Type B pancreatic cell (in vitro differentiated cells): ENCODE results near the gene KIF26B. TPM values are rescaled to one million over a fixed set of nuclear protein-coding genes. Genes with fewer than 3 reads are reported as not detected.

Experiments used
- DNase-seq: peaks from one replicate; pipeline ENCODE4 v3.0.0; 2021; ENCODE audit warnings: mixed read lengths; ENCODE audit not compliant: unreplicated experiment; ENCODE audit errors: extremely low spot score
- H3K27ac Mint-ChIP-seq: 2 replicates; pipeline ENCODE4 v1.8.0; 2021; ENCODE audit warnings: mild to moderate bottlenecking, mixed read lengths
- H3K27me3 Mint-ChIP-seq: 2 replicates; pipeline ENCODE4 v1.8.0; 2021; ENCODE audit warnings: mixed read lengths
- H3K36me3 Mint-ChIP-seq: 2 replicates; pipeline ENCODE4 v1.8.0; 2021; ENCODE audit warnings: mixed read lengths
- H3K4me1 Mint-ChIP-seq: one replicate; pipeline ENCODE4 v1.8.0; 2021; ENCODE audit warnings: mixed read lengths; ENCODE audit not compliant: unreplicated experiment
- H3K4me3 Mint-ChIP-seq: 2 replicates; pipeline ENCODE4 v1.8.0; 2021; ENCODE audit warnings: mild to moderate bottlenecking, mixed read lengths
- H3K9me3 Mint-ChIP-seq: 2 replicates; pipeline ENCODE4 v1.8.0; 2021; ENCODE audit warnings: mixed read lengths
- total RNA-seq: library from RNA; stranded (reverse); gene quantifications from 2 replicates; pipeline ENCODE4 v1.2.1, GENCODE V29; 2021; ENCODE audit warnings: low replicate concordance
- TF ChIP-seq, protein P1 (sequence below): fragments of 200-600 bp; sonication (generic); conservative IDR thresholded peaks from 2 replicates; pipeline ENCODE4 v1.5.0; 2021; ENCODE audit warnings: antibody characterized with exemption, mild to moderate bottlenecking

The KIF26B gene
- total RNA-seq, 1 donor from 2014 or later: 22.1 TPM

- no peak overlapping the region for H3K4me3 Mint-ChIP-seq
- DNase-seq: no peak
Measured at GRCh38 chr1:245216366-245217115, 61.8 kb downstream of the KIF26B start.

DNA sequence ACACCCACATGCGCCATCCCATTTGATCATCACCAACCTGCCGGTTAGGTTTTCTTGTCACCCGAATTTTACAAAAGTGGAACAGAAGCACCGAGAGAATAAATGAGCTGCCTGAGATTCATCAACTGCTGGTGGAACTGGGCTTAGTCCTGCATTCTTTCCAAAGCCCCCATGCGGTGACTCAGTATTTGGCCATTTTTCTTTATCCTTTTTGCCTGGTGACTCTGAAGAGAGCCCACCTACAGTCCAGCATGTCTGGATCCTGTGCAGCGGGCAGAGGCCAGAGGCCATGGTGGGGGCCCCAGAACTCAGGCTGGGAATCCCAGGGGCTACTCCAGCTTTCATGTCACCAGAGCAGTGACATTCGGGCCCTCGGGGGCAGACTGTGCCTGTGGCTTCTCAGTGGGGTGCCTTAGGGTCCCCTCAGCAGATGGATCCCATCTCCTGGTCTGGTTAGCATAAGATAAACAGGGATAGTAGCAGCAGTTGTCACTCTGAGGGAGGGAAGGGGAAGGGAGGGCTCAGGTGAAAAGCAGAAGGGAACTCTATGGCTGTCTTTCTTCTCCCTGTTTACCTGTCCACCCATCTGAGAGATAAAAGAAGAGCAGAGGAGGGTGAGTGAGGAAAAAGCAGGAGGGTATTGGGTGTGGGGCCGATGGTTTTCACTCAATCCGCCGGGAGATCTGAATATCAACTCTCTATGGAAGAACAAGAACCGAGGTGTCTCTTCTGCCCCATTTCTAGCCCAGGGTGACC, 63.2 kb downstream of the KIF26B start:
- no peaks in the 10 kb centered on the region for H3K9me3 Mint-ChIP-seq
- H3K27me3 Mint-ChIP-seq: peaks cover 4% of the 10 kb centered on the region
- no peak for DNase-seq
- TF ChIP-seq, protein P1, sequence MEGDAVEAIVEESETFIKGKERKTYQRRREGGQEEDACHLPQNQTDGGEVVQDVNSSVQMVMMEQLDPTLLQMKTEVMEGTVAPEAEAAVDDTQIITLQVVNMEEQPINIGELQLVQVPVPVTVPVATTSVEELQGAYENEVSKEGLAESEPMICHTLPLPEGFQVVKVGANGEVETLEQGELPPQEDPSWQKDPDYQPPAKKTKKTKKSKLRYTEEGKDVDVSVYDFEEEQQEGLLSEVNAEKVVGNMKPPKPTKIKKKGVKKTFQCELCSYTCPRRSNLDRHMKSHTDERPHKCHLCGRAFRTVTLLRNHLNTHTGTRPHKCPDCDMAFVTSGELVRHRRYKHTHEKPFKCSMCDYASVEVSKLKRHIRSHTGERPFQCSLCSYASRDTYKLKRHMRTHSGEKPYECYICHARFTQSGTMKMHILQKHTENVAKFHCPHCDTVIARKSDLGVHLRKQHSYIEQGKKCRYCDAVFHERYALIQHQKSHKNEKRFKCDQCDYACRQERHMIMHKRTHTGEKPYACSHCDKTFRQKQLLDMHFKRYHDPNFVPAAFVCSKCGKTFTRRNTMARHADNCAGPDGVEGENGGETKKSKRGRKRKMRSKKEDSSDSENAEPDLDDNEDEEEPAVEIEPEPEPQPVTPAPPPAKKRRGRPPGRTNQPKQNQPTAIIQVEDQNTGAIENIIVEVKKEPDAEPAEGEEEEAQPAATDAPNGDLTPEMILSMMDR: no peak
- H3K4me3 Mint-ChIP-seq: no peak overlapping the region
- H3K36me3 Mint-ChIP-seq: peaks cover 6% of the 10 kb centered on the region
- H3K27ac Mint-ChIP-seq: no peak overlapping the region
- H3K4me1 Mint-ChIP-seq: peaks cover 44% of the 10 kb centered on the region

More at GRCh38 chr1:245216366-245217115, 61.8 kb downstream of the KIF26B start:
- H3K4me1 Mint-ChIP-seq: peaks cover 39% of the 10 kb centered on the region
- TF ChIP-seq, protein P1: no peak
- peak overlapping the region; percentile 50 for H3K27ac Mint-ChIP-seq
- peaks cover 4% of the 10 kb centered on the region for H3K27me3 Mint-ChIP-seq
- H3K36me3 Mint-ChIP-seq: peaks cover 6% of the 10 kb centered on the region
- no peaks in the 10 kb centered on the region for H3K9me3 Mint-ChIP-seq

DNA sequence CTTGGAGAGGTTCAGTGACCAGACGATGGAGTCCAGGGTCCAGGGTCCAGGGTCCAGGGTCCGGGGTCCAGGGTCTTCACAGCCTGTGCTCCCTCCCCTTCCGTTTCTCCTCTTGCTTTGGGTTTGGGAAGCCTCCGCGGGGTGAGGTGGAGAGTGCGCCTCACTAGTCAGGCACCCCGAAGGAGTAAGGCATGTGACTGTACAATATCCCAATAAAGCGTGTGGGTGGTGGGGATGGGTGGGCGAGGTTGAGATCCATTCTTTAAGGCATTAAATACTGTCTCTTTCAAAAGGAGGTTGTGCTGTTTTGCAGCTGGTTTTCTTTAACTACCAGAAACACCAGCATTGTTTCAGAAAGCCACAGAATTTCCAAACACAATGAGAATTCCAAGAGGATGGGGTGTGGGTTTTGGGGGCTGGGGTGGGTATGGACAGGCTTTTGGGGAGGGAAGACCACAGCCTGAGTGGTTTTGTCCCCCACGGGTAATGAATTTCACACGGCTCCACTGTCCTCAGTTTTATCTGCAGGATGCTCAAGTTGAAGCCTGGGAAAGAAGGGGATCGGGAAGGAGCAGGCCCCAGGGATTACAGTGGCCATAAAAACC, 65.7 kb downstream of the KIF26B start:
- DNase-seq: no peak
- peaks cover 4% of the 10 kb centered on the region for H3K27me3 Mint-ChIP-seq
- no peaks in the 10 kb centered on the region for H3K36me3 Mint-ChIP-seq
- H3K27ac Mint-ChIP-seq: no peak overlapping the region
- peaks cover 45% of the 10 kb centered on the region for H3K4me1 Mint-ChIP-seq
- TF ChIP-seq, protein P1: no peak
- no peak overlapping the region for H3K4me3 Mint-ChIP-seq
- no peaks in the 10 kb centered on the region for H3K9me3 Mint-ChIP-seq

DNA sequence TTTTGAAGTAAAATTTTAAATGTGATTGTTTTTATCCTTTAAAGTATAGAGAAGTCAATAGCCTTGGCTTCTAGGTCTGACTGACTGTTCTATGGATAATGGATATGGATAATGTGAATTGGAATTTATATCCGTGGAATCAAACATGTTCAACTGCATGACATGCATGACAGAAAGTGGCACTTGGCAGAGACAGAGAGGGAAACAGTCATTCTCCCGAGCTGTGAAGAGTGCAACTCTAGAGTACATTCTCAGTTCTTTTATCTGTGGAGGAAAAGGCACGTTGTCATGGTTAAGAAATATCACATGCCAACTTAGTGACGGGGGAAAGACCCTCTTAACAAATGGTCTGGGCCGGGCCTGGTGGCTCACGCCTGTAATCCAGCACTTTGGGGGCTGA, 67.0 kb downstream of the KIF26B start:
- no peaks in the 10 kb centered on the region for H3K9me3 Mint-ChIP-seq
- DNase-seq: no peak
- no peak overlapping the region for H3K27ac Mint-ChIP-seq
- peaks cover 1% of the 10 kb centered on the region for H3K27me3 Mint-ChIP-seq
- peaks cover 41% of the 10 kb centered on the region for H3K4me1 Mint-ChIP-seq
- TF ChIP-seq, protein P1: no peak
- no peaks in the 10 kb centered on the region for H3K36me3 Mint-ChIP-seq
- H3K4me3 Mint-ChIP-seq: no peak overlapping the region

DNA sequence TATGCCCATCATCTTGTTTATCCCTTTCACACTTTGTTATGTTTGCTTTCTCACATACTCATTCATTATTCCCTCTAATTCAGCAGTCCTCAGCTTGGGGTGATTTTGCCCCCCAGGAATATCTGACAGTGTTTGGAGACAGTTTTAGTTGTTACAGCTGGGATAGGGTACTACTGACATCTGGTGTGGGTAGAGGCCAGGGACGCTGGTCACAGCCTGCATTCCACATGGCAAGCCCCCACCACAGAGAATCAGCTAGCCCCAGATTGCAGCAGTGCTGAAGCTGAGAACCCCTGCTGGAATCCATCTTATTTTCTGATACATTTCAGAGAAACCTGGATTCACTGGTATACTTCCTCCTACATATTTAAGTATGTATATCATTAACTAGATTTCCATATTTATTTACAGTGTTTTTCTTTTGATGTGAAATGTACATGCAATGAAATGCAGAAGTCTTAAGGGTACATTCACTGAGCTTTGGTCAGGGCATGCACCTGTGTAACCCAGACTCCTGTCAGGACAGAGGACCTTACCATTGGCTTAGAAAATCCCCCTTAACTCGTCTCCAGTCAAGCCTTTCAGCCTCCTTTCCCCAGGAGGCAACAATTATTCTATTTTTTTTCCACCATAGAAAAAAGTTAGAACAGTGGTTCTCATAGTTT, 68.3 kb downstream of the KIF26B start:
- peaks cover 33% of the 10 kb centered on the region for H3K4me1 Mint-ChIP-seq
- H3K27ac Mint-ChIP-seq: no peak overlapping the region
- H3K9me3 Mint-ChIP-seq: no peaks in the 10 kb centered on the region
- H3K27me3 Mint-ChIP-seq: no peaks in the 10 kb centered on the region
- no peak overlapping the region for H3K4me3 Mint-ChIP-seq
- no peaks in the 10 kb centered on the region for H3K36me3 Mint-ChIP-seq
- DNase-seq: no peak
- TF ChIP-seq, protein P1: no peak
